ENCODE results near the gene UBE2A. TPM values are rescaled to one million over a fixed set of nuclear protein-coding genes. Genes with fewer than 3 reads are reported as not detected.
A peak's percentile ranks its signal among the peaks of the same experiment; 100 is the strongest.

The UBE2A gene
- total RNA-seq, 1 donor from 2014 or later: 72.5 TPM

- Mint-ChIP-seq H3K36me3 (ENCODE audit: low read depth) (peaks cover 2% of the 10 kb centered on the region), H3K27ac (ENCODE audit: unreplicated experiment) (peak overlapping the region; percentile 96), H3K4me1 (ENCODE audit: low read depth) (peaks cover 4% of the 10 kb centered on the region), H3K27me3 (ENCODE audit: low read depth) (no peaks in the 10 kb centered on the region), H3K9me3 (ENCODE audit: low read depth) (peaks cover 6% of the 10 kb centered on the region), H3K4me3 (ENCODE audit: unreplicated experiment) (peak overlapping the region; percentile 92)
- no peak for TF ChIP-seq CTCF (IDR thresholded peaks at IDR 0.05)
- no peak for DNase-seq (ENCODE audit: low spot score)
These were observed 446 bp upstream of the UBE2A start for GRCh38 chrX:119573840-119574393.

GRCh38 chrX:119579414-119579813, 5.1 kb downstream of the UBE2A start:
- Mint-ChIP-seq H3K27ac (ENCODE audit: unreplicated experiment) (no peak overlapping the region), H3K9me3 (ENCODE audit: low read depth) (no peaks in the 10 kb centered on the region), H3K27me3 (ENCODE audit: low read depth) (no peaks in the 10 kb centered on the region), H3K4me1 (ENCODE audit: low read depth) (peaks cover 4% of the 10 kb centered on the region), H3K36me3 (ENCODE audit: low read depth) (no peaks in the 10 kb centered on the region), H3K4me3 (ENCODE audit: unreplicated experiment) (no peak overlapping the region)
- TF ChIP-seq CTCF (IDR thresholded peaks at IDR 0.05): no peak
- no peak for DNase-seq (ENCODE audit: low spot score)

GRCh38 chrX:119583431-119584059, 9.2 kb downstream of the UBE2A start:
- no peak overlapping the region for H3K4me3 Mint-ChIP-seq (ENCODE audit: unreplicated experiment)
- no peak overlapping the region for H3K27ac Mint-ChIP-seq (ENCODE audit: unreplicated experiment)
- H3K27me3 Mint-ChIP-seq (ENCODE audit: low read depth): no peaks in the 10 kb centered on the region
- no peaks in the 10 kb centered on the region for H3K9me3 Mint-ChIP-seq (ENCODE audit: low read depth)
- H3K4me1 Mint-ChIP-seq (ENCODE audit: low read depth): no peaks in the 10 kb centered on the region
- no peak for TF ChIP-seq CTCF (IDR thresholded peaks at IDR 0.05)
- DNase-seq (ENCODE audit: low spot score): no peak
- H3K36me3 Mint-ChIP-seq (ENCODE audit: low read depth): no peaks in the 10 kb centered on the region

GRCh38 chrX:119589810-119590209, 15.4 kb downstream of the UBE2A start:
- no peak for TF ChIP-seq CTCF (IDR thresholded peaks at IDR 0.05)
- DNase-seq (ENCODE audit: low spot score): no peak
- Mint-ChIP-seq H3K27ac (ENCODE audit: unreplicated experiment) (no peak overlapping the region), H3K4me3 (ENCODE audit: unreplicated experiment) (no peak overlapping the region), H3K4me1 (ENCODE audit: low read depth) (no peaks in the 10 kb centered on the region), H3K36me3 (ENCODE audit: low read depth) (peaks cover 5% of the 10 kb centered on the region), H3K9me3 (ENCODE audit: low read depth) (peaks cover 8% of the 10 kb centered on the region), H3K27me3 (ENCODE audit: low read depth) (no peaks in the 10 kb centered on the region)

GRCh38 chrX:119602701-119603255, 28.4 kb downstream of the UBE2A start:
- Mint-ChIP-seq H3K36me3 (ENCODE audit: low read depth) (no peaks in the 10 kb centered on the region), H3K27me3 (ENCODE audit: low read depth) (no peaks in the 10 kb centered on the region), H3K9me3 (ENCODE audit: low read depth) (peaks cover 9% of the 10 kb centered on the region), H3K4me3 (ENCODE audit: unreplicated experiment) (no peak overlapping the region), H3K4me1 (ENCODE audit: low read depth) (peaks cover 23% of the 10 kb centered on the region), H3K27ac (ENCODE audit: unreplicated experiment) (no peak overlapping the region)
- TF ChIP-seq CTCF (IDR thresholded peaks at IDR 0.05): no peak
- no peak for DNase-seq (ENCODE audit: low spot score)

Measured in chondrocyte (in vitro differentiated cells).